ENCODE data around the gene POLD2.
A peak's percentile ranks its signal among the peaks of the same experiment; 100 is the strongest.

POLD2 gene

DNA sequence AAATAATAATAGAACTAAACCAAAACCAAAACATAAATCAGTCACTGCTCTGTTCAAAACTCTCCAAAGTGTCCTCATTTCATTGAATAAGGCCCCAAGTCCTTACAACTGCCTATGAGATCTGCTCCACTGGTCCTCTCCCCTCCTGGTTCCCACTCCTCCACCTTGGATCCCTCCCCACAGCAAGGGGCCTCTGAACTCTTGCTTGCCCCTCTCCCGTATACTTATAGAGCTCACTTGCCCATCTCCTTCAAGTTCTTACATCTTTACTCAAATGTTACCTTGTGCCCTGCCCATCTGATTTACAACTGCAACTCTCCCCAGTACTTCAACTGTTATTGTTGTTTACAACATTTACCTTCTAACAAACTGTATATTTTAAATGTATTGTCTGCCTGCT is 819 bp downstream of the POLD2 start:
- H3K4me3 ChIP-seq (ENCODE audit: low read length), result peak overlapping the region; percentile 78
- no peaks in the 10 kb centered on the region for H4K20me1 ChIP-seq (ENCODE audit: control insufficient read depth, insufficient read depth, low read depth, low read length)
- H3K79me2 ChIP-seq (ENCODE audit: control insufficient read depth, low read length), result peaks cover 56% of the 10 kb centered on the region
- H3K36me3 ChIP-seq (ENCODE audit: control insufficient read depth, low read length), result peaks cover 49% of the 10 kb centered on the region
- H3K27me3 ChIP-seq (ENCODE audit: control insufficient read depth, low read length), result no peaks in the 10 kb centered on the region
- H3K9me3 ChIP-seq (ENCODE audit: control insufficient read depth, insufficient read depth, low read length), result no peaks in the 10 kb centered on the region
- H3K9me2 ChIP-seq (replicated peaks; ENCODE audit: control insufficient read depth, low read length), result no peaks in the 10 kb centered on the region
- H3K4me2 ChIP-seq (ENCODE audit: low read length), result peak overlapping the region; percentile 84
- no peak for TF ChIP-seq EZH2phosphoT487 (IDR thresholded peaks at IDR 0.05; ENCODE audit: borderline replicate concordance, low read length)
- TF ChIP-seq, protein P1, sequence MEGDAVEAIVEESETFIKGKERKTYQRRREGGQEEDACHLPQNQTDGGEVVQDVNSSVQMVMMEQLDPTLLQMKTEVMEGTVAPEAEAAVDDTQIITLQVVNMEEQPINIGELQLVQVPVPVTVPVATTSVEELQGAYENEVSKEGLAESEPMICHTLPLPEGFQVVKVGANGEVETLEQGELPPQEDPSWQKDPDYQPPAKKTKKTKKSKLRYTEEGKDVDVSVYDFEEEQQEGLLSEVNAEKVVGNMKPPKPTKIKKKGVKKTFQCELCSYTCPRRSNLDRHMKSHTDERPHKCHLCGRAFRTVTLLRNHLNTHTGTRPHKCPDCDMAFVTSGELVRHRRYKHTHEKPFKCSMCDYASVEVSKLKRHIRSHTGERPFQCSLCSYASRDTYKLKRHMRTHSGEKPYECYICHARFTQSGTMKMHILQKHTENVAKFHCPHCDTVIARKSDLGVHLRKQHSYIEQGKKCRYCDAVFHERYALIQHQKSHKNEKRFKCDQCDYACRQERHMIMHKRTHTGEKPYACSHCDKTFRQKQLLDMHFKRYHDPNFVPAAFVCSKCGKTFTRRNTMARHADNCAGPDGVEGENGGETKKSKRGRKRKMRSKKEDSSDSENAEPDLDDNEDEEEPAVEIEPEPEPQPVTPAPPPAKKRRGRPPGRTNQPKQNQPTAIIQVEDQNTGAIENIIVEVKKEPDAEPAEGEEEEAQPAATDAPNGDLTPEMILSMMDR (IDR thresholded peaks at IDR 0.05; ENCODE audit: low read depth, low read length, poor library complexity, severe bottlenecking), result no peak
- peaks cover 56% of the 10 kb centered on the region for H3K4me1 ChIP-seq (ENCODE audit: control insufficient read depth, low read length)
- peak overlapping the region; percentile 44 for H3K27ac ChIP-seq (ENCODE audit: low read depth, low read length)
- peaks cover 13% of the 10 kb centered on the region for H3F3A ChIP-seq (ENCODE audit: control insufficient read depth, insufficient read depth)

DNA sequence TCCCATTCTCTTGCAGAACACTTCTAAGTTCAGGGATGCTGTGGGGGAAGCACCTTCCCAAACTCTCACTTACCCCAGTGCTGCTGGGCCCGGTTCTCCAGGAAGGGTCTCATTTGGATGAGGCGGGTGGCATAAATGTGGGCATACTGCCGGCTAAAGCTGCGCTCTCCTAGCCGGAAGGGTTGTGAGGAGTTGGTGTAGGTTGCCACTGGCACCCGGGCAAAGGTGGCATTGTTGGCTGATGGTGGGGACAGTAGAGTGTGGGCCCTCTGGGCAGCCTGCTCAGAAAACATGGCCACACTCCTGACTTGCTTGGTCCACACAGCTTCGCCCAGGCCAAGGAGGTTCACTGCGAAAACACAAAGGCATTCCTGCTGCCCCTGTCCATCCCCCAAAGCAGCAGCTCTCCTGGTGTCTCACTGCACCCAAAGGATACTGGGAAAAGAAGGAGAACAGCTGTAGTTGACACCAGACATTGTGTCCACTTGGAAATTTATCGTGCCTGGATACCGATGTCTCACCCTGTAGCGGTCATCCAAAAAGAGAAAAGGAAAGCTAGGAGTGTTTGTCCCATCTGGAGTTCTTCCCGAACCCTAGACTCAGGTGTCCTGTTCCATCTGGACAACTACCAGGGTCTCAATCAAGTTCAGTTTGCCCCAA is 1.5 kb downstream of the POLD2 start:
- no peaks in the 10 kb centered on the region for H3K9me3 ChIP-seq (ENCODE audit: control insufficient read depth, insufficient read depth, low read length)
- peaks cover 9% of the 10 kb centered on the region for H3F3A ChIP-seq (ENCODE audit: control insufficient read depth, insufficient read depth)
- H3K79me2 ChIP-seq (ENCODE audit: control insufficient read depth, low read length), result peaks cover 60% of the 10 kb centered on the region
- H3K4me2 ChIP-seq (ENCODE audit: low read length), result peak overlapping the region; percentile 84
- peaks cover 49% of the 10 kb centered on the region for H3K4me1 ChIP-seq (ENCODE audit: control insufficient read depth, low read length)
- H3K27ac ChIP-seq (ENCODE audit: low read depth, low read length), result no peak overlapping the region
- peaks cover 55% of the 10 kb centered on the region for H3K36me3 ChIP-seq (ENCODE audit: control insufficient read depth, low read length)
- peak overlapping the region; percentile 78 for H3K4me3 ChIP-seq (ENCODE audit: low read length)
- H3K9me2 ChIP-seq (replicated peaks; ENCODE audit: control insufficient read depth, low read length), result no peaks in the 10 kb centered on the region
- TF ChIP-seq, protein P1 (IDR thresholded peaks at IDR 0.05; ENCODE audit: low read depth, low read length, poor library complexity, severe bottlenecking), result no peak
- no peak for TF ChIP-seq EZH2phosphoT487 (IDR thresholded peaks at IDR 0.05; ENCODE audit: borderline replicate concordance, low read length)
- H4K20me1 ChIP-seq (ENCODE audit: control insufficient read depth, insufficient read depth, low read depth, low read length), result no peaks in the 10 kb centered on the region
- no peaks in the 10 kb centered on the region for H3K27me3 ChIP-seq (ENCODE audit: control insufficient read depth, low read length)

DNA sequence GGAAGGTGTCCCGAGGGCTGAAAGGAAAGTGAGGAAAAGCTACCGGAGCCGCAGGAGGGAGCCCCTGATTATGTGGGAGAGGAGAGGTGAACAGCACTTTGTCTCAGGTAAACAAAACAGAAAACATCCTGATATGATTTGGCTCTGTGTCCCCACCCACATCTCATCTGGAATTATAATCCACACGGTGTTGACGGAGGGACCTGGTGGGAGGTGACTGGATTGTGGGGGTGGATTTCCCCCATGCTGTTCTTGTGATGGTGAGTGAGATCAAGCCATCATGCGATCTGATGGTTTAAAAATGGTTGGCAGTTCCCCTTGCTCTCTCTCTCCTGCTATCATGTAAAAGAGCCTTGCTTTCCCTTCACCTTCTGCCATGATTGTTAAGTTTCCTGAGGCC is 3.0 kb downstream of the POLD2 start:
- no peak overlapping the region for H3K4me3 ChIP-seq (ENCODE audit: low read length)
- no peaks in the 10 kb centered on the region for H4K20me1 ChIP-seq (ENCODE audit: control insufficient read depth, insufficient read depth, low read depth, low read length)
- peaks cover 7% of the 10 kb centered on the region for H3F3A ChIP-seq (ENCODE audit: control insufficient read depth, insufficient read depth)
- no peak for TF ChIP-seq EZH2phosphoT487 (IDR thresholded peaks at IDR 0.05; ENCODE audit: borderline replicate concordance, low read length)
- peaks cover 44% of the 10 kb centered on the region for H3K4me1 ChIP-seq (ENCODE audit: control insufficient read depth, low read length)
- H3K36me3 ChIP-seq (ENCODE audit: control insufficient read depth, low read length), result peaks cover 70% of the 10 kb centered on the region
- H3K27me3 ChIP-seq (ENCODE audit: control insufficient read depth, low read length), result no peaks in the 10 kb centered on the region
- no peaks in the 10 kb centered on the region for H3K9me2 ChIP-seq (replicated peaks; ENCODE audit: control insufficient read depth, low read length)
- H3K4me2 ChIP-seq (ENCODE audit: low read length), result peak overlapping the region; percentile 84
- peaks cover 60% of the 10 kb centered on the region for H3K79me2 ChIP-seq (ENCODE audit: control insufficient read depth, low read length)
- H3K9me3 ChIP-seq (ENCODE audit: control insufficient read depth, insufficient read depth, low read length), result no peaks in the 10 kb centered on the region
- no peak overlapping the region for H3K27ac ChIP-seq (ENCODE audit: low read depth, low read length)

DNA sequence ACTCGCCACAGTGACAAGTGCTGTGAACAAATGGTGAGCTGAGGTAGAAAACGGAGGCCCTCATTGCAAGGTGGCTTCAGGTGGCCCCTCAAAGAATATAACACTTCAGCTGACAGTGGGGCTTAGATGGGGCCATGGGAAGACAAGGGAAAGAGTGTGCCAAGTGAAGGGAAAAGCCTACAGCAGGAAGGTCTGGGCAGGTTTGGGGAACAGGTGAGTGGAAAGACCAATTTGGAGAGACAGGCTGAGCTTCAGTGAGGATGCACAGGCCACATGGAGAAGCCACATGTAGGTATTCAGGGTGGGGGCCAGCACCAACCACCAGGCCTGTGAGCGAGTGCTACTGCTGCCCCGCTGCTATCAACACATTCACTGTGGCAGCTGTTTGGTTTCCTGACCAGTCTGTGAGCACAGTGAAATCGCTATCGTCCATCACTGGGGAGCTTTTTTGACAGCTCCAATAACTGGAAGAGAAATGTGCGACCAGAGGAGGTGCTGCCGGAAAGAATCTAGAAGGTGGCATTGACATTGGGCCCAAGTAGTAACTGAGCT is 3.4 kb downstream of the POLD2 start:
- peaks cover 60% of the 10 kb centered on the region for H3K79me2 ChIP-seq (ENCODE audit: control insufficient read depth, low read length)
- peaks cover 40% of the 10 kb centered on the region for H3K4me1 ChIP-seq (ENCODE audit: control insufficient read depth, low read length)
- H3K9me3 ChIP-seq (ENCODE audit: control insufficient read depth, insufficient read depth, low read length), result no peaks in the 10 kb centered on the region
- no peaks in the 10 kb centered on the region for H3K27me3 ChIP-seq (ENCODE audit: control insufficient read depth, low read length)
- no peaks in the 10 kb centered on the region for H3K9me2 ChIP-seq (replicated peaks; ENCODE audit: control insufficient read depth, low read length)
- H3K4me3 ChIP-seq (ENCODE audit: low read length), result no peak overlapping the region
- TF ChIP-seq, protein P1 (IDR thresholded peaks at IDR 0.05; ENCODE audit: low read depth, low read length, poor library complexity, severe bottlenecking), result no peak
- TF ChIP-seq EZH2phosphoT487 (IDR thresholded peaks at IDR 0.05; ENCODE audit: borderline replicate concordance, low read length), result no peak
- no peak overlapping the region for H3K27ac ChIP-seq (ENCODE audit: low read depth, low read length)
- no peaks in the 10 kb centered on the region for H4K20me1 ChIP-seq (ENCODE audit: control insufficient read depth, insufficient read depth, low read depth, low read length)
- peaks cover 2% of the 10 kb centered on the region for H3F3A ChIP-seq (ENCODE audit: control insufficient read depth, insufficient read depth)
- H3K4me2 ChIP-seq (ENCODE audit: low read length), result peak overlapping the region; percentile 84; the same call in 1 of the 2 replicates
- H3K36me3 ChIP-seq (ENCODE audit: control insufficient read depth, low read length), result peaks cover 75% of the 10 kb centered on the region

Measured in DOHH2 (cell line).